ENCODE data around the gene SLC22A1.

GRCh38 chr6:160092602-160093001, 29.0 kb upstream of the SLC22A1 start:
- TF ChIP-seq CTCF (IDR thresholded peaks at IDR 0.05; ENCODE audit: low read depth, low read length) (no peak), EZH2phosphoT487 (IDR thresholded peaks at IDR 0.05; ENCODE audit: low read depth) (no peak)
